ENCODE measurements around the gene ADAMTSL2. TPM values are rescaled to one million over a fixed set of nuclear protein-coding genes. Genes with fewer than 3 reads are reported as not detected.

The ADAMTSL2 gene
- total RNA-seq, 1 experiment from 2014 or later: 0.87 TPM

- Mint-ChIP-seq H3K4me3 (no peak overlapping the region), H3K36me3 (no peaks in the 10 kb centered on the region), H3K4me1 (peaks cover 3% of the 10 kb centered on the region; the same call in 1 of the 2 replicates), H3K27me3 (ENCODE audit: low read depth) (peaks cover 28% of the 10 kb centered on the region), H3K27ac (no peak overlapping the region), H3K9me3 (no peaks in the 10 kb centered on the region)
- POLR2A ChIA-PET: no interaction called here
- TF ChIP-seq EMX1 (CRISPR knock-in tag; IDR thresholded peaks at IDR 0.05) (no peak), NFATC4 (CRISPR knock-in tag; IDR thresholded peaks at IDR 0.05) (no peak), HMGA2 (CRISPR knock-in tag; IDR thresholded peaks at IDR 0.05) (no peak), ZNF416 (CRISPR knock-in tag; IDR thresholded peaks at IDR 0.05) (no peak), ZBTB21 (CRISPR knock-in tag; IDR thresholded peaks at IDR 0.05; ENCODE audit: borderline replicate concordance) (no peak), CBFB (CRISPR knock-in tag; IDR thresholded peaks at IDR 0.05; ENCODE audit: low read depth) (no peak), CREM (CRISPR knock-in tag; IDR thresholded peaks at IDR 0.05) (no peak)
- DNase-seq (ENCODE audit: low spot score) (no peak), ATAC-seq (no peak)
- CTCF ChIA-PET: no interaction called here
Measured at GRCh38 chr9:133612816-133613215, 78.3 kb downstream of the ADAMTSL2 start.

GRCh38 chr9:133613432-133613831, 78.9 kb downstream of the ADAMTSL2 start:
- Mint-ChIP-seq H3K4me3 (no peak overlapping the region), H3K36me3 (no peaks in the 10 kb centered on the region), H3K9me3 (no peaks in the 10 kb centered on the region), H3K27ac (no peak overlapping the region), H3K27me3 (ENCODE audit: low read depth) (peaks cover 22% of the 10 kb centered on the region), H3K4me1 (peaks cover 3% of the 10 kb centered on the region; the same call in 1 of the 2 replicates)
- TF ChIP-seq, protein P1, sequence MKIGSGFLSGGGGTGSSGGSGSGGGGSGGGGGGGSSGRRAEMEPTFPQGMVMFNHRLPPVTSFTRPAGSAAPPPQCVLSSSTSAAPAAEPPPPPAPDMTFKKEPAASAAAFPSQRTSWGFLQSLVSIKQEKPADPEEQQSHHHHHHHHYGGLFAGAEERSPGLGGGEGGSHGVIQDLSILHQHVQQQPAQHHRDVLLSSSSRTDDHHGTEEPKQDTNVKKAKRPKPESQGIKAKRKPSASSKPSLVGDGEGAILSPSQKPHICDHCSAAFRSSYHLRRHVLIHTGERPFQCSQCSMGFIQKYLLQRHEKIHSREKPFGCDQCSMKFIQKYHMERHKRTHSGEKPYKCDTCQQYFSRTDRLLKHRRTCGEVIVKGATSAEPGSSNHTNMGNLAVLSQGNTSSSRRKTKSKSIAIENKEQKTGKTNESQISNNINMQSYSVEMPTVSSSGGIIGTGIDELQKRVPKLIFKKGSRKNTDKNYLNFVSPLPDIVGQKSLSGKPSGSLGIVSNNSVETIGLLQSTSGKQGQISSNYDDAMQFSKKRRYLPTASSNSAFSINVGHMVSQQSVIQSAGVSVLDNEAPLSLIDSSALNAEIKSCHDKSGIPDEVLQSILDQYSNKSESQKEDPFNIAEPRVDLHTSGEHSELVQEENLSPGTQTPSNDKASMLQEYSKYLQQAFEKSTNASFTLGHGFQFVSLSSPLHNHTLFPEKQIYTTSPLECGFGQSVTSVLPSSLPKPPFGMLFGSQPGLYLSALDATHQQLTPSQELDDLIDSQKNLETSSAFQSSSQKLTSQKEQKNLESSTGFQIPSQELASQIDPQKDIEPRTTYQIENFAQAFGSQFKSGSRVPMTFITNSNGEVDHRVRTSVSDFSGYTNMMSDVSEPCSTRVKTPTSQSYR (CRISPR knock-in tag; IDR thresholded peaks at IDR 0.05): no peak
- ChIA-PET CTCF (interaction anchor here (0.6 to 1.1 kb wide), 2 partner anchors 130 to 520 kb away, joined by 3 read pairs; no protein-coding TSS in a partner anchor), POLR2A (no interaction called here)
- DNase-seq (ENCODE audit: low spot score) (no peak), ATAC-seq (no peak)

DNA sequence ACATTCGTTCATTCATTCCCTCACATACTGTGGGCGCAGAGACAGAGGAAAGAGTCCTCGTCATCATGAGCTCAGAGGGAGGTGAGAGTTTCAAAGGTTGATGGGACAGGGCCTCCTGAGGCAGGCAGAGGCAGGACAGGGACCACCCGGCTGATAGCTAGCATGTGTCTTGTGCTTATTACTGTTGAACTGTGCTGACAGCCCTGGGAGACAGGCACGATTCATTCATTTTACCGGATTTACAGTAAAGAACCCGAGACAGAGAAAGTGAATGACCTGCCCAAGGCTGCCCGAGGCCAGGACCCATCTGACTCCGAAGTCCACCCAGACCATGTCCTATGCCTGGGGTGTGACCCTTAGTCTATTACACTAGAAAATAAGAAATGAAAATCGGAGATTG, 79.6 kb downstream of the ADAMTSL2 start:
- ChIA-PET CTCF (interaction anchor here (0.6 to 1.1 kb wide), 2 partner anchors 129 to 520 kb away, joined by 3 read pairs; no protein-coding TSS in a partner anchor), POLR2A (no interaction called here)
- Mint-ChIP-seq H3K36me3 (no peaks in the 10 kb centered on the region), H3K4me1 (peaks cover 3% of the 10 kb centered on the region; the same call in 1 of the 2 replicates), H3K9me3 (no peaks in the 10 kb centered on the region), H3K27me3 (ENCODE audit: low read depth) (peaks cover 18% of the 10 kb centered on the region), H3K27ac (no peak overlapping the region), H3K4me3 (no peak overlapping the region)
- no peak for ATAC-seq
- no peak for TF ChIP-seq GTF2I (CRISPR knock-in tag; conservative IDR thresholded peaks at IDR 0.05)
- TF ChIP-seq SMAD3 (CRISPR knock-in tag; IDR thresholded peaks at IDR 0.05; ENCODE audit: borderline replicate concordance): no peak
- TF ChIP-seq TP53 (CRISPR knock-in tag; IDR thresholded peaks at IDR 0.05): no peak
- TF ChIP-seq ZBTB21 (CRISPR knock-in tag; IDR thresholded peaks at IDR 0.05; ENCODE audit: borderline replicate concordance): no peak
- TF ChIP-seq ZNF396 (CRISPR knock-in tag; IDR thresholded peaks at IDR 0.05; ENCODE audit: borderline replicate concordance): no peak
- TF ChIP-seq, protein P2, sequence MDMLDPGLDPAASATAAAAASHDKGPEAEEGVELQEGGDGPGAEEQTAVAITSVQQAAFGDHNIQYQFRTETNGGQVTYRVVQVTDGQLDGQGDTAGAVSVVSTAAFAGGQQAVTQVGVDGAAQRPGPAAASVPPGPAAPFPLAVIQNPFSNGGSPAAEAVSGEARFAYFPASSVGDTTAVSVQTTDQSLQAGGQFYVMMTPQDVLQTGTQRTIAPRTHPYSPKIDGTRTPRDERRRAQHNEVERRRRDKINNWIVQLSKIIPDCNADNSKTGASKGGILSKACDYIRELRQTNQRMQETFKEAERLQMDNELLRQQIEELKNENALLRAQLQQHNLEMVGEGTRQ (CRISPR knock-in tag; IDR thresholded peaks at IDR 0.05): no peak
- no peak for TF ChIP-seq ESRRA (CRISPR knock-in tag; IDR thresholded peaks at IDR 0.05; ENCODE audit: borderline replicate concordance)
- no peak for TF ChIP-seq FOXP1 (CRISPR knock-in tag; IDR thresholded peaks at IDR 0.05; ENCODE audit: borderline replicate concordance)
- no peak for TF ChIP-seq E2F1 (CRISPR knock-in tag; IDR thresholded peaks at IDR 0.05)
- no peak for TF ChIP-seq ZNF317 (CRISPR knock-in tag; IDR thresholded peaks at IDR 0.05; ENCODE audit: borderline replicate concordance, low read depth)
- no peak for TF ChIP-seq ETV6 (CRISPR knock-in tag; IDR thresholded peaks at IDR 0.05)
- DNase-seq (ENCODE audit: low spot score): no peak
